ENCODE results near the gene GYPE.
"Not testable (repeated sequence)": the region's sequence is repeated elsewhere in the genome, so short reads cannot be mapped to it uniquely, and the experiment has no call there.

The GYPE gene

GRCh38 chr4:143911528-143912417, 6.4 kb upstream of the GYPE start:
- not testable (repeated sequence) for H3K4me3 ChIP-seq (replicated peaks; ENCODE audit: insufficient read depth, low read length); H3K27me3 ChIP-seq (ENCODE audit: insufficient read depth, poor library complexity, severe bottlenecking); DNase-seq (ENCODE audit: low read depth in 1 of 2, low spot score in 1 of 2); H3K27ac ChIP-seq (replicated peaks)

DNA sequence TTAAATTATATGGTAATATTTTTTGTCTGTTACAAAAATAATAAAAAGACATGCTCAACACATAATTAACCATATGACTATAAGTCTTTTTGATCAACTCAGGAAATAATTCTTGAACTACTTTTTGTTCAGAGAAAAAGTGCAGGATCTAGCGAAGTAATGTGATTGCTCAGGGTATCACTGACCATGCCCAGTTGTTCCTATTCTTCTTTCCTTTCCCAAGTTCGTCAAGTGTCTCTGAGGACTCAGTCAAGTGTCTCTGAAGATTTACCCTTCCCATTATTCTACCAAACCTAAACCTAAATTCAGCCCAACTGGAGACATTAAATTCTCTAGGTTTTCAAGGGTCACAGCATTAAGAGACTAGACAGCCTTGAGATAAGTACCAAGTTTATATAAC, 5.5 kb upstream of the GYPE start:
- not testable (repeated sequence) for H3K4me3 ChIP-seq (replicated peaks; ENCODE audit: insufficient read depth, low read length); DNase-seq (ENCODE audit: low read depth in 1 of 2, low spot score in 1 of 2); H3K27me3 ChIP-seq (ENCODE audit: insufficient read depth, poor library complexity, severe bottlenecking); H3K27ac ChIP-seq (replicated peaks)

DNA sequence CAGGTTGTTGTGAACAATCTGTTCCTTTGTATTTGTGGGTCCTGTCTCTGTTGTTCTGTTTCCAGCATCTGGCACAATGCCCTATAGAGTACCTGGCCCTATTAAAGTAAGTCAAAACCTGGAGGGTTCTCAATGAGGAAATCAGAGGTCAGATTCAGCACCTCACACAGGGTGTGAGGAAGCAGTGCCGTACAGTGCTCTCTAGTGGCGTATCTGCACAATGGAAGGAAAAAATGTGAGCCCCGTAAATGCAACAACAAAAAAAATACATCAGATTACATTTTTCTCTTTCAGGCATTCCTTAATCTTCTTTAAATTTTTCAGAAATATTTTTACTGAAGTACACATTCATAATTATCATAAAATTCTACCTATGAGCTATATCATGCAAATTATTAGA, 2.5 kb upstream of the GYPE start:
- DNase-seq (ENCODE audit: low read depth in 1 of 2, low spot score in 1 of 2); H3K27ac ChIP-seq (replicated peaks); H3K27me3 ChIP-seq (ENCODE audit: insufficient read depth, poor library complexity, severe bottlenecking); H3K4me3 ChIP-seq (replicated peaks; ENCODE audit: insufficient read depth, low read length): not testable (repeated sequence)

- not testable (repeated sequence) for H3K4me3 ChIP-seq (replicated peaks; ENCODE audit: insufficient read depth, low read length); H3K27me3 ChIP-seq (ENCODE audit: insufficient read depth, poor library complexity, severe bottlenecking); DNase-seq (ENCODE audit: low read depth in 1 of 2, low spot score in 1 of 2); H3K27ac ChIP-seq (replicated peaks)
Observed at GRCh38 chr4:143904431-143904830, 928 bp downstream of the GYPE start.

GRCh38 chr4:143890323-143890722, 15.0 kb downstream of the GYPE start:
- not testable (repeated sequence) for DNase-seq (ENCODE audit: low read depth in 1 of 2, low spot score in 1 of 2); H3K27ac ChIP-seq (replicated peaks); H3K4me3 ChIP-seq (replicated peaks; ENCODE audit: insufficient read depth, low read length); H3K27me3 ChIP-seq (ENCODE audit: insufficient read depth, poor library complexity, severe bottlenecking)

DNA sequence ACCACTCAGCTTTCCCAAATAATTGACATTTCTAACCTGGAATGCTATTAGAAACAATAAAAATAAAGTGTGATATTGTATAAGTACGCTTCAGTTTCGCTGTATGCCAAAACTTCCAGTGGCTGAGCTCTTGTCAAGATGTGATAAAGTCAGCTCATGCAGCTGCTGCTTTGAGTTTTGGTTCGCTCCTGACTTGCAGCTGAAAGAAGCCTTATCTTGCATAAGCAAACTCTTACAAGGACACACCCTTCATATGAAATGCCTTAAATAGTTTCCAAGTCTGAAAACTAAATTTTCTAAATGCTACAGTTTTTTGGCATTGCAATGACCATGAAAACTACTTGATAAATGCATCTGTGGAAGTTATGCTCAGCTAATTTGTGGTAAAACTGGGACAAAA, 17.2 kb downstream of the GYPE start:
- not testable (repeated sequence) for H3K27ac ChIP-seq (replicated peaks); DNase-seq (ENCODE audit: low read depth in 1 of 2, low spot score in 1 of 2)

DNA sequence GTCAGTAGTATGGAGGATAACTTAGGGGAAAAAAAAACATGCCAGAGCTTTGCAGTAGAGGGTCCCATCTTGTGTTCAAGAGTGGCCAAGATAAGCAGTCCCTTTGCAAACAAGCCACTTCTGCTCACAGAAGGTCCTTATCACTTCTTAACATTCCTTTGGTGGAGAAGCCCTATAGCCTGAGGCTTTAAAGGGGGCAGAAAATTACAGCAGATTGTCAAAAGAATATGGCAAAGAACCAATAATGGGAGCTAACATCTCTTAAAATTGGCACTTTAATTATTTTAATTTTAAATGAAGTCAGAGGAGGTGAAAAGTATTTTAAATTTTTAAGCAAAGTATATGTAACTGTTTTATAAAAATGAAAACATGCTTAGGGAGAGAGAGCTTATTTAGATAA, 20.4 kb downstream of the GYPE start:
- not testable (repeated sequence) for DNase-seq (ENCODE audit: low read depth in 1 of 2, low spot score in 1 of 2); H3K27me3 ChIP-seq (ENCODE audit: insufficient read depth, poor library complexity, severe bottlenecking); H3K4me3 ChIP-seq (replicated peaks; ENCODE audit: insufficient read depth, low read length); H3K27ac ChIP-seq (replicated peaks)

More for the DNA sequence above, 17.2 kb downstream of the GYPE start:
- not testable (repeated sequence) for H3K4me3 ChIP-seq (replicated peaks; ENCODE audit: insufficient read depth, low read length); H3K27me3 ChIP-seq (ENCODE audit: insufficient read depth, poor library complexity, severe bottlenecking)

GRCh38 chr4:143883529-143883928, 21.8 kb downstream of the GYPE start:
- Histone ChIP-seq H3K27me3 (ENCODE audit: insufficient read depth, poor library complexity, severe bottlenecking) (no peaks in the 10 kb centered on the region), H3K27ac (replicated peaks) (no peak overlapping the region), H3K4me3 (replicated peaks; ENCODE audit: insufficient read depth, low read length) (no peak overlapping the region)
- no peak for TF ChIP-seq SPI1 (IDR thresholded peaks at IDR 0.05; ENCODE audit: borderline replicate concordance, low read depth)
- TF ChIP-seq, protein P1, sequence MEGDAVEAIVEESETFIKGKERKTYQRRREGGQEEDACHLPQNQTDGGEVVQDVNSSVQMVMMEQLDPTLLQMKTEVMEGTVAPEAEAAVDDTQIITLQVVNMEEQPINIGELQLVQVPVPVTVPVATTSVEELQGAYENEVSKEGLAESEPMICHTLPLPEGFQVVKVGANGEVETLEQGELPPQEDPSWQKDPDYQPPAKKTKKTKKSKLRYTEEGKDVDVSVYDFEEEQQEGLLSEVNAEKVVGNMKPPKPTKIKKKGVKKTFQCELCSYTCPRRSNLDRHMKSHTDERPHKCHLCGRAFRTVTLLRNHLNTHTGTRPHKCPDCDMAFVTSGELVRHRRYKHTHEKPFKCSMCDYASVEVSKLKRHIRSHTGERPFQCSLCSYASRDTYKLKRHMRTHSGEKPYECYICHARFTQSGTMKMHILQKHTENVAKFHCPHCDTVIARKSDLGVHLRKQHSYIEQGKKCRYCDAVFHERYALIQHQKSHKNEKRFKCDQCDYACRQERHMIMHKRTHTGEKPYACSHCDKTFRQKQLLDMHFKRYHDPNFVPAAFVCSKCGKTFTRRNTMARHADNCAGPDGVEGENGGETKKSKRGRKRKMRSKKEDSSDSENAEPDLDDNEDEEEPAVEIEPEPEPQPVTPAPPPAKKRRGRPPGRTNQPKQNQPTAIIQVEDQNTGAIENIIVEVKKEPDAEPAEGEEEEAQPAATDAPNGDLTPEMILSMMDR (IDR thresholded peaks at IDR 0.05; ENCODE audit: insufficient read depth, low read length) = no peak
- no peak for TF ChIP-seq POLR2AphosphoS5 (IDR thresholded peaks at IDR 0.05; ENCODE audit: low read depth)
- no peak for TF ChIP-seq GABPA (IDR thresholded peaks at IDR 0.05; ENCODE audit: low read depth)
- no peak for TF ChIP-seq REST (IDR thresholded peaks at IDR 0.05; ENCODE audit: insufficient replicate concordance, low read depth)
- no peak for DNase-seq (ENCODE audit: low read depth in 1 of 2, low spot score in 1 of 2)
